Right lobe of liver (tissue), 4 donors: ENCODE data around the gene C8B.

Source experiments
- CTCF ChIP-seq, 4 donors: fragments of 200-600 bp in 3 of 4; fragments of 450-650 bp in 1 of 4; IDR thresholded peaks; one replicate each; pipeline versions ENCODE4 v1.5.1 to v1.8.0; 2016 to 2022; ENCODE audit warnings: antibody characterized with exemption in 4 of 4, mild to moderate bottlenecking in 2 of 4
- POLR2A ChIP-seq: fragments of 450-650 bp; IDR thresholded peaks from one replicate; pipeline ENCODE4 v1.6.1; 2017; ENCODE audit warnings: antibody characterized with exemption, mild to moderate bottlenecking
- donor health status: DM: no; HTN: no; CAD: no.
- donor health status: DM: no; HTN: no; CAD: no.
- donor health status: DM: no; HTN: yes; CAD: no.

- TF ChIP-seq CTCF (IDR thresholded peaks at IDR 0.05) (no peak), POLR2A (peak; percentile 10)
Observed at GRCh38 chr1:56993475-56993874, 27.7 kb upstream of the C8B start.
